ENCODE results near the gene LRIF1.

DNA sequence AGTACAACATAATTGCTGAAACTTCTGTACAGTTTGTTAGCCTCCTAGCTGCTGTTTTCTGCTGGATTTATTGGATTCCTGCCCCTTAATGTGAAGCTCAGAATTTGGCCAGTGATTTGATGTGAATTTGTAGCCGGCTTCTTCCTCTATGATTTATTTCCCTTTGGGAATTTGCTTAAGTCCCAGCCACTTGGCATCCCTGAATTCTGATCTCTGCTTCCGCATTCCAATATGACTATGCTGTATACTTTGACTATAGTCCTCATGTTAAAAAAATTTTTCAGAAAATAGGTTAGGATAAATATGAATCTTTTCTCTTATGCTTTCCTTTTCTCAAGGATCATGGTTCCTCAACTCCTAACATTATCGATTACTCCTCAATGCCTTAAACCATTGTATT is 12.4 kb upstream of the LRIF1 start:
- TF ChIP-seq NFE2L2 (IDR thresholded peaks at IDR 0.05; ENCODE audit: low read depth, low read length) (no peak), MAFK (IDR thresholded peaks at IDR 0.05; ENCODE audit: low read depth, low read length) (no peak), POLR2A (IDR thresholded peaks at IDR 0.05; ENCODE audit: low read depth, low read length) (no peak)
